IPS-18a (cell line): ENCODE measurements around the gene MPI.

ENCODE experiments used
- H3K27ac ChIP-seq: one replicate; pipeline ENCODE4 v1.5.1; 2013; ENCODE audit warnings: low read length
- H3K27me3 ChIP-seq: one replicate; pipeline ENCODE4 v1.6.1; 2013; ENCODE audit warnings: mild to moderate bottlenecking, low read length; ENCODE audit not compliant: control insufficient read depth, insufficient read depth
- H3K36me3 ChIP-seq: one replicate; pipeline ENCODE4 v1.6.1; 2013; ENCODE audit warnings: low read depth, low read length; ENCODE audit not compliant: control insufficient read depth
- H3K4me1 ChIP-seq: one replicate; pipeline ENCODE4 v1.6.1; 2013; ENCODE audit warnings: low read depth, low read length; ENCODE audit not compliant: control insufficient read depth
- H3K4me3 ChIP-seq: one replicate; pipeline ENCODE4 v1.5.1; 2013; ENCODE audit warnings: low read length
- H3K9ac ChIP-seq: one replicate; pipeline ENCODE4 v1.6.1; 2013; ENCODE audit warnings: mild to moderate bottlenecking, low read length, moderate library complexity
- H3K9me3 ChIP-seq: one replicate; pipeline ENCODE4 v1.6.1; 2013; ENCODE audit warnings: low read depth, low read length; ENCODE audit not compliant: control insufficient read depth

MPI gene

DNA sequence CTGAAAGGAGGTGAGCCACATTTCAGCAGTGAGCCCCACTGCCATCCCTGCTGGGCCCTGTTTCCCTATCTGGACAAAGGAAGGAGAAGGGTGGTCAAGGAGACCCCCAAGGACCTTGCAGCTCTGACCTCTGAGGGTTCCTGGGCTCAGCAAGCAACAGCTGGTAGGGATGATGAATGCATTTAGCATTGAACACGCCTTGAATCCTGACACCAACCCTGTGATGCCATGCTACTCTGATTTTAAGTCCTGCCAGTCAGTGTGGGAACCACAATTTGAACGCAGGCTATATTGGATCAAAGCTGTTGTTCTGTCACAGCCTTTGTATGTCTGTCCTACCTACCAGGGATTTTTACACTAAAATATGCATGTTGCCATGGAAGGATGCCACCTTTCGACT, 6.5 kb downstream of the MPI start:
- Histone ChIP-seq H3K4me1 (no peaks in the 10 kb centered on the region), H3K4me3 (no peak overlapping the region), H3K27me3 (no peaks in the 10 kb centered on the region), H3K9ac (no peak overlapping the region), H3K27ac (no peak overlapping the region), H3K36me3 (peaks cover 55% of the 10 kb centered on the region), H3K9me3 (no peaks in the 10 kb centered on the region)

DNA sequence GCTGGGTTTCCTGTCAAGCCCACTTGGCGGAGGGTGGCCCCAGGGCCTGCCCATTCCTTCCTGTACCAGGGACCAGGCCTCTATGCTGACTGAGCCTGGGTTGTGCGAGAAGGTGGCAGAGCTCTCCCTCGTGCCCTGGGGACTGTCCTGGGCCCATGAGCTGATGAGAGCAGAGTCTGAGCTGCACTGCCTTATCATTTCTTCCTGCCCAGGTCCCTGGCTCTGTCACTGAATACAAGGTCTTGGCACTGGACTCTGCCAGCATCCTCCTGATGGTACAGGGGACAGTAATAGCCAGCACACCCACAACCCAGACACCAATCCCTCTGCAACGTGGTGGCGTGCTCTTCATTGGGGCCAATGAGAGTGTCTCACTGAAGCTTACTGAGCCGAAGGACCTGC, 7.5 kb downstream of the MPI start:
- Histone ChIP-seq H3K9ac (no peak overlapping the region), H3K27me3 (no peaks in the 10 kb centered on the region), H3K27ac (no peak overlapping the region), H3K9me3 (no peaks in the 10 kb centered on the region), H3K4me1 (no peaks in the 10 kb centered on the region), H3K36me3 (peaks cover 57% of the 10 kb centered on the region), H3K4me3 (no peak overlapping the region)

DNA sequence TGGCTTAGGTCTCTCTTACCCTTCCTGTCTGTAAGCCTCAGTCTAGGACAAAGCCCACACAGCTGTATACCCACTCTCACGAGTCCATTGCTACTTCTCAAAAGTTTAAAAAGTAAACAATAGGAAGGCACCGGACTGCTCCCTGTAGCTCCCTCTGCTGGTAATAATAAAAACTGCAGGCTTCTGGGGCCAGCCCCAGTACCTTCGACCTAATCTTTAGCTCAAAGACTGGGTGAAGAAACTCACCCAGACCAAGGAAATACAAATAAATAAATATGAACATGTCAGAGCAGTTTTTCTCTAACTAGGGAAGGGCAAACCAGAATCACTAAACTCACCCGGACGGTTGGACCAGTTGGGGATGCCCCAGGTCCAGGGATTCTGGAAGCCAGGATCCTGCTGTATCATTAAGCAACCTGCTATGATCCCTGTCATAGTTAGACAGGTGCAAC, 11.8 kb downstream of the MPI start:
- no peak overlapping the region for H3K27ac ChIP-seq

DNA sequence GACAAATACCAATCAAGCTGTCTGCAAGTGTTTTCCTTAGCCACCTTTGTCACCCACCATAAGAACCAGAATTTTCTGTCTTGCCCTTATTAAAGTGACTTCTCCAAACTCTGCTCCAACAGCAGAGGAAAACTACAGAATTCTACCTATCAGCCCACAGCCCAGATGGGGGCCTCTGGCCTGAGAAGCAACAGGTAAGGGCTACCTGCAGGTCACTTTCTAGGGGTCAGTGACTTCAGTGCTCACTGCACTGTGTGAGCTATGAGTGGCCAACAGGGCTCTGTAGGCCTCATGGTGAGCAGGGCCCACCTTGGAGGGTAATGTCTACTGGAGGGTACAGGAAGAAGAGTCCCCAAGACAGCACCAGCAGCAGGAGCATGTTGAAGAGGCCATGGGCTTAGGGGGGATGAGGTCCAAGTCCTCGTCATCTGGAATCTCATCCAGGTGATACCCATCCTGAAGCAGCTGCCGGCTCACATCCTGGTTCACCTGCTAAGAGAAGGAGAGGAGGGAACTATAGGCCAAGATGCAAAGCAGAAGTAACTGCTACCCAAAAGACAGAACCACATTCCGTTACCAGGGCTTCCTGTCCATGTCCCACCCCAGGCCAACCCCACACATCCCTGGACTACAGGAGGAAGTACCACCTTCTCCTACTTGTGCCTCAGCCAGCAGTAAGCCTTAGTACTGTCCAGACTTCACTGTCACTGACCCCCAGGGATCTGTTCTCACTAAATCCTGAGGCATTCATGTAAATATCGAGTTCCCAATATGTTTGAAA, 12.6 kb downstream of the MPI start:
- peaks cover 57% of the 10 kb centered on the region for H3K36me3 ChIP-seq
- no peak overlapping the region for H3K27ac ChIP-seq
- H3K4me1 ChIP-seq, result no peaks in the 10 kb centered on the region

More for the DNA sequence above, 11.8 kb downstream of the MPI start:
- H3K27me3 ChIP-seq, result no peaks in the 10 kb centered on the region
- peaks cover 64% of the 10 kb centered on the region for H3K36me3 ChIP-seq
- H3K9ac ChIP-seq, result no peak overlapping the region
- H3K9me3 ChIP-seq, result no peaks in the 10 kb centered on the region
- H3K4me3 ChIP-seq, result no peak overlapping the region
- no peaks in the 10 kb centered on the region for H3K4me1 ChIP-seq

DNA sequence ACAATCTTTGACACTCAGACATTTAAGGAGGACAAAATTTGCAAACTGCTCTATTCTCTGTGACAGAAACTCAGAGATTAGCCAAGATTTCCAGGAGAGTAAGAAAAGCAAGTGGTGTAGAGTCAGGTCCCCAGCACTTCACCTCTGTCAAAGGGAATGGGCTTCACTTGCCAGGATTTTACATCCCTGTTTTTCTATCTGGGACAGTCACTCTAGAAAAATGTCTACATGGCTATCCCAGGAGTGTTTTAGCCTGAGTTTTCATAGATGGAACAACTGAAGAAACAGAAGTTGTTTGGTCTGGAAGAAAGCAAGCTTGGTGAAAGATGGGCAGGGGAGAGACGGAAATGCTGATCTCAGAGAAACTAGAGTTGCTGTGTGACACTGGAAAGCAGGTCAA, 13.8 kb downstream of the MPI start:
- H3K9me3 ChIP-seq, result no peaks in the 10 kb centered on the region
- H3K36me3 ChIP-seq, result peaks cover 52% of the 10 kb centered on the region
- no peak overlapping the region for H3K9ac ChIP-seq
- H3K27ac ChIP-seq, result no peak overlapping the region
- H3K4me1 ChIP-seq, result no peaks in the 10 kb centered on the region
- no peak overlapping the region for H3K4me3 ChIP-seq
- no peaks in the 10 kb centered on the region for H3K27me3 ChIP-seq

More for the DNA sequence above, 12.6 kb downstream of the MPI start:
- Histone ChIP-seq H3K4me3 (no peak overlapping the region), H3K9me3 (no peaks in the 10 kb centered on the region), H3K9ac (no peak overlapping the region), H3K27me3 (no peaks in the 10 kb centered on the region)

DNA sequence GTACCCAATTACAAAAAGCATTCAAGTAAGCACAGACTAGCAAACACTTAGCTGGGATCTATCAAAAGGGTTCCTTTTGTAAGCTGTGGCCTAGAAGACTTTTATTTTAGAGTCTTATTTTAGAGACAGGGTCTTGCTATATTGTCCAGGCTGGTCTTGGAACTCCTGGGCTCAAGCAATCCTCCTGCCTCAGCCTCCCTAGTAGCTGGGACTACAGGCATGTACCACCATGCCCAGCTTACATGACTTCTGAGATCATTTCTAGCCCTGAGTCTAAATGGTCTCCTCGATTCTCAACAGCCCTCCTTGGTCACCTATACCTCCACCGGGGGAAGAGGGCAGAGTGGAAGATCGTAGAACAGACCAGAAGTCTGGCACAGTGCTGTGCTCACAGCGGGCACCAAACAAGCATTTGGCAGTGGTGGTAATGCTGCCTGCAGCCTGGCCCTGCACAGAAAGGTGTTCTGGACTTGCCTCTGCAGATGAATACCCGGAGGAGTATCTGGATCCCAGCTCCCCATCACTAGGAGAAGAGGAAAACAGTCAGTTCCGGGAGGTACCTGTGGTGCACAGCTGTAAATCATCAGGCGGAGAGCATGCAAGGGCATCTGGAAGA, 14.5 kb downstream of the MPI start:
- no peak overlapping the region for H3K27ac ChIP-seq
- H3K9ac ChIP-seq, result no peak overlapping the region
- no peaks in the 10 kb centered on the region for H3K9me3 ChIP-seq

DNA sequence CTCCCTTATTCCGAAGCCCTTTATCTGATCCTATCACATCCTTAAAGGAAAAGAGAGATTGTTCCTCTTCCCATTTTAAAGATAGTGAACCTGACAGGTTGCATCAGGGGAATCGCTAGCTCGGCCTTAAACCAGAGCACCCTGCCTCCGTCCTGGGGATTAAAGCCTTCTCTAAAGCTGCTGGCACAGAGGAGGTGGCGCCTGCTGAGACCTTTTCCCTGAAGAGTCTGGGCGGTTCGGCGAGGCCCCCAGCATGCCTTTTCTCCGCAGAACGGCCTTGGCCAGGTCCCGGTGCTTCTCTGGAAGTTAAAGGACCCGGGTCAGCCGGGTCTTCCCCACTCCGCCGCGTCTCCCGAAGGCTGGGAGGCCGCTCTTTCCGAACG, 16.2 kb downstream of the MPI start:
- H3K4me1 ChIP-seq, result no peaks in the 10 kb centered on the region
- no peaks in the 10 kb centered on the region for H3K9me3 ChIP-seq
- H3K27me3 ChIP-seq, result no peaks in the 10 kb centered on the region
- H3K27ac ChIP-seq, result no peak overlapping the region
- peak overlapping the region; percentile 88 for H3K9ac ChIP-seq
- H3K4me3 ChIP-seq, result peak overlapping the region; percentile 82
- peaks cover 32% of the 10 kb centered on the region for H3K36me3 ChIP-seq

More for the DNA sequence above, 14.5 kb downstream of the MPI start:
- H3K27me3 ChIP-seq, result no peaks in the 10 kb centered on the region
- peaks cover 46% of the 10 kb centered on the region for H3K36me3 ChIP-seq
- H3K4me1 ChIP-seq, result no peaks in the 10 kb centered on the region
- H3K4me3 ChIP-seq, result no peak overlapping the region

DNA sequence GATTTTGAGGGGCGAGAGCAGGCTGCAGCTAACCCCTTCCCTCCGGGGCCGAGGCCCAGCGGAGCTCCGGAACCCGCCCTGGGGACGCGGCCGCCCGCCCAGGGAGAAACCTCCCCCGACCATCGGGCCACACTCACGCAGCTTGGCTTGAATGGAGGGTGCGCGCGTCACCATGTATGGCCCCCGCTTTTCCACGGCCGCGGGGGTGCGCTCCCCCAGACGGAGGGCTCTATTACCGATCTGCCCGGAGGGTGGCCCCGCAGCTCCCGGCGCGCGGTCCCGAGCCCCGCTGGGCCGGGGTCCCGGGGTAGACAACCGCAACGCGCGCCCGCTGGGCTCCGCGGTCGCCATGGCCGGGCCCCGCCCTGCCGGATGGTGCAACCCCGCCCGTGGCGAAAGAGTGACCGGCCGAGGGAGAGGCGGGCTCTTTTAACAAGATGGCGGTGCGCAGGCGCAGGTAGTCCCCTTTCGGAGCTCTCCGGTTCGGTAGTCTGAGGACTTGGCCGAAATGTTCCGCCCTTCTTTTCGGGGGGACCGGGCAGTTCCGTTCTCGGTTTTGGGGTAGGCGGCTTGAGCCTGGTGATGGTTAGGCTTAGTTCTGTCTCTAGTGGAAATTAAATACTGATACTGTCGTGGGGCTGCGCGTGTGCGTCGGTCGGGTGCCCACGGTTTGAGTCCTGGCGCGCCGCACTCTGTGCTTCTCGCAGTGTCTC, 16.8 kb downstream of the MPI start, which contains the start of gene FAM219B:
FAM219B (minus strand) TSS at position 402 of the 713 bp plus-strand sequence; CDS start at position 351, 51 bp downstream.
- Histone ChIP-seq H3K9me3 (no peaks in the 10 kb centered on the region), H3K27me3 (no peaks in the 10 kb centered on the region), H3K4me3 (peak within 1 kb of the TSS; percentile 82), H3K9ac (peak within 1 kb of the TSS; percentile 88), H3K4me1 (no peaks in the 10 kb centered on the region), H3K36me3 (peaks cover 33% of the 10 kb centered on the region), H3K27ac (peak within 1 kb of the TSS; percentile 67)

DNA sequence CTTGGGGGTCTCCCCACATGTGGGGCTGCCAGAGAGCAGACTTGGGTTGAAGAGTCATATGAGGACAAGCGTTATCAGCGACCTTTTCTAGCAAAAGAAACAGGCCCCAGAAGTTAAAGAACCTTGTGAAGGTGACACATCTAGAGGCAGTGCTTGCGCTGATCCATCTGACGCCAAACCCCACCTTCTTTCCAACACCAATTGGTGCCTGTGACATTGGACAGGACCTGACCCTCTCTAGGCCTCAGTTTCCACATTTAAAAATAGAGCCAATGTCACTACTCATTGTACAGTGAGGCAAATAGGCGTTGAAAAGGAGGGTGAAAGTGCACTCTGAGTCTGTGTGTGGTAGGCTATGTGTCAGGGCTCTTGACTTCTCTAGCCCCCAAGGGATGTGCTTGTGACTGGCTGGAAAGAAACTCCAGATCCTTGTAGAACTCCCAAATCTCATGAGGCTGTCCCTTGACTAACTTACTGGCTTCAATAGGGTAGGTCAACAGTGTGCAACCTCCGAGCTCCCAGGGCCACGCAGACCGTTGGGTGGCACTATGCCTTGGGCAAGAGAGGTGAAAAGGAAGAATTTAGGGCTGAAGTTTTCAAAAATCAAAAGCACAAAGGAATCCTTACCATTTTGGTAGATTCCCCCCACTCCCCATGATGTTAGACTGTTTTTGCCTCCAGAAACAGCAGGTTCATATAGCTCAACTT, 17.5 kb downstream of the MPI start:
- H3K27me3 ChIP-seq, result no peaks in the 10 kb centered on the region
- no peaks in the 10 kb centered on the region for H3K4me1 ChIP-seq
- peak overlapping the region; percentile 88 for H3K9ac ChIP-seq
- H3K36me3 ChIP-seq, result peaks cover 32% of the 10 kb centered on the region
- H3K27ac ChIP-seq, result peak overlapping the region; percentile 67
- H3K4me3 ChIP-seq, result peak overlapping the region; percentile 82
- no peaks in the 10 kb centered on the region for H3K9me3 ChIP-seq

DNA sequence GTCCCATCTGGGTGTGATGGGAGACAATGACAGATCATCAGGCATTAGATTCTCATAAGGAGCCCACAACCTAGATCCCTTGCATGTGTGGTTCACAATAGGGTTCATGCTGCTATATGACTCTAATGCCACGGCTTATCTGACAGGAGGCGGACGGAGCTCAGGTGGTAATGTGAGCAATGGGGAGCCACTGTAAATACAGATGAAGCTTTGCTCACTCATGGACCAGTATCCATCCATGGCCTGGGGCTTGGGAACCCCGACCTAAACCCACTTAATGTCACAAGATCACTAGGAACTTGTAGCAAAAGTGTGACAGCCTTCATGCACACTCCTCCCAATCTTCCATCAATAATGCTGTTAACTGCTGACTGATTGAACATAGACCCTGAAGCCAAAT, 18.8 kb downstream of the MPI start:
- Histone ChIP-seq H3K9ac (no peak overlapping the region), H3K27ac (no peak overlapping the region), H3K4me3 (no peak overlapping the region), H3K9me3 (no peaks in the 10 kb centered on the region), H3K27me3 (no peaks in the 10 kb centered on the region), H3K36me3 (peaks cover 29% of the 10 kb centered on the region), H3K4me1 (no peaks in the 10 kb centered on the region)

DNA sequence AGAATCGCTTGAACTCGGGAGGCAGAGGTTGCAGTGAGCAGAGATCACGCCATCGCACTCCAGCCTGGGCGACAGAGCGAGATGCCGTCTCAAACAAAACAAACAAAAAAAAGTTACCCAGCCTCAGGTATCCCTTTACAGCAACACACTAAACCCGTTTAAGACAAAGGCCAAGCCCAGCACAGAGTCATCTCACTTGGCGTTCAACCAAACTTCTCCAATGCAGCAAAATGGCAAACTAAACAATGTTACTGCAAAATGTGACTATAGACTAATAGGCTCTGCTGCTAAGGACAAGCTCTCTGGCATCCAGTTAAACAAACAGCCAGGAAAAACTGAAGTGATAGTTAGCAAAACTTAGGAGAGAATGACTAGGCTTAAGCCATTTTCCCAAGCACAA, 23.2 kb downstream of the MPI start:
- H3K9me3 ChIP-seq, result no peaks in the 10 kb centered on the region
- H3K9ac ChIP-seq, result no peak overlapping the region
- H3K36me3 ChIP-seq, result peaks cover 46% of the 10 kb centered on the region
- H3K27me3 ChIP-seq, result no peaks in the 10 kb centered on the region
- H3K4me1 ChIP-seq, result no peaks in the 10 kb centered on the region
- H3K4me3 ChIP-seq, result no peak overlapping the region
- H3K27ac ChIP-seq, result no peak overlapping the region
